IMR-90 (cell line): ENCODE data around the gene FOXK2. TPM values are rescaled to one million over a fixed set of nuclear protein-coding genes. Genes with fewer than 3 reads are reported as not detected.

ENCODE experiments used
- ATAC-seq: fragments of 200-7000 bp; cut with Tn5 transposase; 2 replicates; pipeline ENCODE4 v1.9.1; 2020; ENCODE audit warnings: low read depth, mild to moderate bottlenecking, moderate library complexity
- BruUV-seq: library from RNA; stranded (reverse); fragments of 400-500 nt; replicated peaks from 2 replicates; lab custom pipeline; 2021; lab: Mats Ljungman, UMichigan
- CTCF ChIA-PET: fragments of 300-600 bp; formaldehyde crosslinking; extraction: SDS; loops from one replicate; lab custom pipeline; 2021; ENCODE audit warnings: antibody characterized with exemption; lab: Yijun Ruan, JAX
- POLR2A ChIA-PET: fragments of 300-600 bp; sonication (Branson Sonifier 250); formaldehyde crosslinking; loops from one replicate; lab custom pipeline; 2022; ENCODE audit warnings: antibody characterized with exemption; ENCODE audit not compliant: unreplicated experiment; lab: Charles Lee
- DNase-seq: peaks from one replicate; pipeline ENCODE4 v3.0.0; 2013
- H2AFZ ChIP-seq: replicated peaks from 2 replicates; pipeline ENCODE3; 2013; ENCODE audit warnings: low read length, mild to moderate bottlenecking; ENCODE audit not compliant: poor library complexity
- H2AK5ac ChIP-seq: 2 replicates; pipeline ENCODE4 v1.6.1; 2013; ENCODE audit warnings: low read depth, low read length, inconsistent platforms
- H2AK9ac ChIP-seq: replicated peaks from 2 replicates; pipeline ENCODE3; 2013; ENCODE audit warnings: mild to moderate bottlenecking, low read depth, low read length, moderate library complexity; ENCODE audit not compliant: poor library complexity
- H2BK120ac ChIP-seq: 2 replicates; pipeline ENCODE4 v1.6.1; 2013; ENCODE audit warnings: low read depth, low read length, inconsistent platforms
- H2BK15ac ChIP-seq: 3 replicates; pipeline ENCODE4 v1.6.1; 2013; ENCODE audit warnings: low read depth, low read length, inconsistent platforms
- H2BK20ac ChIP-seq: 2 replicates; pipeline ENCODE4 v1.6.1; 2013; ENCODE audit warnings: low read depth, mild to moderate bottlenecking, inconsistent platforms, low read length, moderate library complexity
- H2BK5ac ChIP-seq: 2 replicates; pipeline ENCODE4 v1.6.1; 2013; ENCODE audit warnings: mild to moderate bottlenecking, low read depth, low read length, inconsistent platforms; ENCODE audit not compliant: poor library complexity, severe bottlenecking
- H3K14ac ChIP-seq: replicated peaks from 2 replicates; pipeline ENCODE4 v1.6.1; 2013; ENCODE audit warnings: low read depth, low read length, inconsistent platforms
- H3K18ac ChIP-seq: 2 replicates; pipeline ENCODE4 v1.6.1; 2013; ENCODE audit warnings: low read depth, low read length, control low read depth
- H3K23ac ChIP-seq: 2 replicates; pipeline ENCODE4 v1.6.1; 2013; ENCODE audit warnings: low read depth, low read length, inconsistent platforms
- H3K27ac ChIP-seq: 2 replicates; pipeline ENCODE4 v1.5.1; 2013; ENCODE audit warnings: mild to moderate bottlenecking, control low read depth, low read length; ENCODE audit not compliant: insufficient read depth
- H3K27me3 ChIP-seq: 2 replicates; pipeline ENCODE4 v1.6.1; 2013; ENCODE audit warnings: low read length; ENCODE audit not compliant: control insufficient read depth, insufficient read depth
- H3K36me3 ChIP-seq: 2 replicates; pipeline ENCODE4 v1.6.1; 2013; ENCODE audit warnings: low read length, mixed read lengths; ENCODE audit not compliant: control insufficient read depth, insufficient read depth
- H3K4ac ChIP-seq: 2 replicates; pipeline ENCODE4 v1.6.1; 2013; ENCODE audit warnings: low read depth, low read length, inconsistent platforms
- H3K4me1 ChIP-seq: 2 replicates; pipeline ENCODE4 v1.6.1; 2013; ENCODE audit warnings: low read length, mixed read lengths; ENCODE audit not compliant: control insufficient read depth, insufficient read depth
- H3K4me2 ChIP-seq: 2 replicates; pipeline ENCODE4 v1.6.1; 2013; ENCODE audit warnings: low read depth, mild to moderate bottlenecking, control low read depth, low read length, moderate library complexity
- H3K4me3 ChIP-seq: 2 replicates; pipeline ENCODE4 v1.5.1; 2013; ENCODE audit warnings: low read depth, mild to moderate bottlenecking, control low read depth, low read length, moderate library complexity; ENCODE audit not compliant: insufficient read depth
- H3K56ac ChIP-seq: 2 replicates; pipeline ENCODE4 v1.6.1; 2013; ENCODE audit warnings: low read length, inconsistent platforms; ENCODE audit not compliant: insufficient read depth; ENCODE audit errors: extremely low read depth
- H3K79me1 ChIP-seq, 2 experiments: 2 replicates each; pipeline ENCODE4 v1.6.1; 2013; ENCODE audit warnings: low read length in 2 of 2, inconsistent platforms in 1 of 2, low read depth in 1 of 2
- H3K9ac ChIP-seq: 2 replicates; pipeline ENCODE4 v1.6.1; 2013; ENCODE audit warnings: low read depth, low read length, control low read depth
- H3K9me1 ChIP-seq: 2 replicates; pipeline ENCODE4 v1.6.1; 2013; ENCODE audit warnings: low read length, inconsistent platforms; ENCODE audit not compliant: insufficient read depth
- H3K9me3 ChIP-seq: 2 replicates; pipeline ENCODE4 v1.6.1; 2013; ENCODE audit warnings: low read length; ENCODE audit not compliant: control insufficient read depth, insufficient read depth
- H4K20me1 ChIP-seq: 2 replicates; pipeline ENCODE4 v1.6.1; 2013; ENCODE audit warnings: low read length, inconsistent platforms; ENCODE audit not compliant: insufficient read depth
- H4K5ac ChIP-seq: 2 replicates; pipeline ENCODE4 v1.6.1; 2013; ENCODE audit warnings: mild to moderate bottlenecking, low read depth, low read length, control low read depth
- H4K8ac ChIP-seq, 2 experiments: 2 replicates each; pipeline ENCODE4 v1.6.1; 2013; ENCODE audit warnings: low read depth in 2 of 2, low read length in 2 of 2, control low read depth in 1 of 2, inconsistent platforms in 1 of 2
- H4K91ac ChIP-seq: 2 replicates; pipeline ENCODE4 v1.6.1; 2013; ENCODE audit warnings: low read depth, low read length, inconsistent platforms; ENCODE audit not compliant: insufficient read depth
- BHLHE40 ChIP-seq: fragments of 150-350 bp; IDR thresholded peaks from 2 replicates; pipeline ENCODE4 v1.6.1; 2016; ENCODE audit warnings: mild to moderate bottlenecking, low read depth, low read length
- CEBPB ChIP-seq: IDR thresholded peaks from 2 replicates; pipeline ENCODE4 v1.6.1; 2012; ENCODE audit warnings: low read depth, low read length, improper control_type of control experiment
- CHD1 ChIP-seq: IDR thresholded peaks from 2 replicates; pipeline ENCODE4 v1.6.1; 2012; ENCODE audit warnings: low read depth, low read length, improper control_type of control experiment
- ELK1 ChIP-seq: fragments of 150-350 bp; IDR thresholded peaks from 2 replicates; pipeline ENCODE4 v1.6.1; 2016; ENCODE audit warnings: low read depth, mild to moderate bottlenecking, low read length, moderate library complexity, borderline replicate concordance
- FOS ChIP-seq: fragments of 150-350 bp; IDR thresholded peaks from 2 replicates; pipeline ENCODE4 v1.6.1; 2016; ENCODE audit warnings: low read depth, low read length
- MAFK ChIP-seq: IDR thresholded peaks from 2 replicates; pipeline ENCODE4 v1.6.1; 2012; ENCODE audit warnings: low read depth, low read length, improper control_type of control experiment
- MAZ ChIP-seq: IDR thresholded peaks from 2 replicates; pipeline ENCODE4 v1.6.1; 2012; ENCODE audit warnings: low read depth, mild to moderate bottlenecking, low read length, improper control_type of control experiment, moderate library complexity, borderline replicate concordance
- MXI1 ChIP-seq: IDR thresholded peaks from 2 replicates; pipeline ENCODE4 v1.6.1; 2012; ENCODE audit warnings: low read depth, mild to moderate bottlenecking, low read length, moderate library complexity, borderline replicate concordance
- NFE2L2 ChIP-seq: fragments of 150-350 bp; IDR thresholded peaks from 2 replicates; pipeline ENCODE4 v1.6.1; 2016; ENCODE audit warnings: low read depth, mild to moderate bottlenecking, low read length
- POLR2A ChIP-seq: IDR thresholded peaks from 2 replicates; pipeline ENCODE4 v1.6.1; 2012; ENCODE audit warnings: mild to moderate bottlenecking, low read depth, low read length
- RAD21 ChIP-seq: IDR thresholded peaks from 2 replicates; pipeline ENCODE4 v1.6.1; 2012; ENCODE audit warnings: low read length, improper control_type of control experiment
- RFX5 ChIP-seq: IDR thresholded peaks from 2 replicates; pipeline ENCODE4 v1.8.0; 2012; ENCODE audit warnings: low read depth, mild to moderate bottlenecking, low read length, moderate library complexity
- USF2 ChIP-seq: fragments of 150-350 bp; IDR thresholded peaks from 2 replicates; pipeline ENCODE4 v1.6.1; 2017; ENCODE audit warnings: mild to moderate bottlenecking, antibody characterized with exemption, low read length, low read depth
- WGBS, 2 experiments: methylation state at CpG; one replicate each; pipeline versions ENCODE4 v1.1.5 to v1.1.7; 2013; ENCODE audit warnings: missing lambda C conversion rate in 2 of 2; ENCODE audit not compliant: insufficient read length in 1 of 2; ENCODE audit errors: extremely low coverage in 2 of 2; 5-methylcytosine and 5-hydroxymethylcytosine counted together
- dilution Hi-C: fragments of 300-500 bp; cut with HindIII; formaldehyde crosslinking; loops from one replicate; pipeline ENCODE4 v1.14.3; 2018; ENCODE audit warnings: low sequenced_read_pairs; ENCODE audit not compliant: unreplicated experiment
- in situ Hi-C: fragments of 300-500 bp; cut with MboI; formaldehyde crosslinking; loops from 3 replicates; pipeline ENCODE4 v1.14.3; 2019; ENCODE audit warnings: low sequenced_read_pairs, inconsistent platforms, mixed read lengths
- intact Hi-C: fragments of 100-400 bp; cut with micrococcal nuclease; formaldehyde crosslinking; loops from 2 replicates; pipeline ENCODE4 v1.10.0; 2022
- polyA plus RNA-seq, 3 experiments: library from polyadenylated mRNA; depleted of rRNA; stranded (reverse); fragments of >200 nt; gene quantifications; 2 replicates each; pipeline ENCODE4 v1.2.3, GENCODE V29; 2012; ENCODE audit warnings: low replicate concordance in 1 of 3
- total RNA-seq: library from RNA; depleted of rRNA; stranded (reverse); fragments of >200 nt; gene quantifications from 2 replicates; pipeline ENCODE4 v1.2.3, GENCODE V29; 2012

FOXK2 gene
- total and polyA plus RNA-seq, 2 of the 4 experiments (the other 2 are of a cell fraction), result 12.5 to 20.0 TPM

- Histone ChIP-seq H3K27me3 (no peaks in the 10 kb centered on the region), H3K9me1 (peaks cover 11% of the 10 kb centered on the region), H2AK5ac (no peak overlapping the region), H3K4ac (no peak overlapping the region), H2AFZ (no peak overlapping the region), H4K8ac (no peak overlapping the region), H3K18ac (no peak overlapping the region), H4K5ac (no peak overlapping the region), H3K4me1 (peaks cover 7% of the 10 kb centered on the region), H3K9me3 (no peaks in the 10 kb centered on the region), H3K4me2 (no peak overlapping the region), H3K23ac (no peak overlapping the region), H3K4me3 (no peak overlapping the region), H4K20me1 (peaks cover 12% of the 10 kb centered on the region), H2AK9ac (no peak overlapping the region), H3K56ac (no peak overlapping the region), H3K14ac (no peak overlapping the region), H3K9ac (no peak overlapping the region), H2BK15ac (no peak overlapping the region), H3K79me1 (peaks cover 18 to 89% of the 10 kb centered on the region in 2 experiments; a peak in 3 of 4 replicates), H3K36me3 (peaks cover 81% of the 10 kb centered on the region), H2BK20ac (no peak overlapping the region), H2BK5ac (no peak overlapping the region), H4K91ac (no peak overlapping the region), H3K27ac (no peak overlapping the region), H2BK120ac (no peak overlapping the region)
- no peak for TF ChIP-seq BHLHE40
- no peak for TF ChIP-seq NFE2L2
- TF ChIP-seq MXI1, result no peak
- no peak for TF ChIP-seq POLR2A
- TF ChIP-seq ELK1, result no peak
- TF ChIP-seq MAFK, result no peak
- TF ChIP-seq RAD21, result no peak
- TF ChIP-seq FOS, result no peak
- no peak for TF ChIP-seq RFX5
- no peak for TF ChIP-seq CEBPB
- TF ChIP-seq USF2, result no peak
- TF ChIP-seq MAZ, result no peak
- TF ChIP-seq CHD1, result no peak
- ChIA-PET POLR2A (no interaction called here), CTCF (no interaction called here)
- BruUV-seq, result no TSS peak
- WGBS, 2 experiments, result 98% methylated on average over 9 of the region's 26 CpGs; no CpG with 5 or more reads in 1 of the 2 experiments
- no peak for DNase-seq
- no peak for ATAC-seq
- dilution Hi-C loops, result no loop called here
- in situ Hi-C loops, result no loop called here
- intact Hi-C loops, result no loop called here
Observed at GRCh38 chr17:82599674-82600661, 80.4 kb downstream of the FOXK2 start.
